HG02943 (cell line): ENCODE measurements around the gene IST1.
A peak's percentile ranks its signal among the peaks of the same experiment; 100 is the strongest.
"Not testable (repeated sequence)": the region's sequence is repeated elsewhere in the genome, so short reads cannot be mapped to it uniquely, and the experiment has no call there.

Source experiments
- ATAC-seq: cut with Tn5 transposase; IDR thresholded peaks from one replicate; pipeline ENCODE4 v1.9.1; 2021; ENCODE audit warnings: mild to moderate bottlenecking, low read depth, moderate library complexity; ENCODE audit not compliant: unreplicated experiment

Gene IST1

DNA sequence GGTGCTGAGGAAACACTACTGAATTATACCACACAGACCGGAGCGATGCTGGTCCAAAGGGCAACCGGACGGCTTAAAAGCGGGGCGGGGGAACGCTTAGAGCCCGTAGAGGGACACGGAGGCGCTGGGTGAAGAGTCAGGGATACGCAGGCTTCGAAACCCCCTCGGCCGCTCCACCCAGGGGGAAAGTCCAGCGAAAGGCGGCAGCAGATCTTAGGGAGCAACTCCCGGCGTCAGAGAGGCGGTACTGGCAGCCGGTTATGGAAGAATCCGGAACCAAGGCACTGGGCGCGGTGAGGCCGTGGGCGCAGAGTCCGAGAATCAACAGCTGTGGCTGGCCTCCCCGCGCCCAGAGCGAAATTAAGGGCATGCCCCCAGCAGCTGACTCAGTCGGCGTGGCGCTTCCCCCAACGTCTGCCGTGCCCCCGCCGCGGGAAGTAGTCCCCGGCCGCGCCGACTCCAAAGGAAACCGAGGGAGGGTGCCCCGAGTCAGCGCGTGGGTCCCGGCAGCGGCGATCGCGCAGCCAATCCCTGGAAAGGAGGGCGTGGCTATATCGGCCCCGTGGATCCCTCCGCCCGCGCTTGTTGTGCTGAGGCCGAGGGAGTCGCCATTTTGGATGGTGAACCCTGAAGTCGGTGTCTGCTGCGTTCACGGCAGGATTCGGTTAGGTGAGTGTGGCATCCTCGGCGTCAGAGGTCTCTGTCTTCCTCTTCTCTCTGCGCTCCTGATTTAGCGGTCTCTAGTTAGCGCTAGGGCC lies at the start of gene IST1:
IST1 (plus strand) TSS at position 611 of the 758 bp plus-strand sequence. CDS start 20,110 bp downstream, outside the sequence.
- ATAC-seq = peak; percentile 80

DNA sequence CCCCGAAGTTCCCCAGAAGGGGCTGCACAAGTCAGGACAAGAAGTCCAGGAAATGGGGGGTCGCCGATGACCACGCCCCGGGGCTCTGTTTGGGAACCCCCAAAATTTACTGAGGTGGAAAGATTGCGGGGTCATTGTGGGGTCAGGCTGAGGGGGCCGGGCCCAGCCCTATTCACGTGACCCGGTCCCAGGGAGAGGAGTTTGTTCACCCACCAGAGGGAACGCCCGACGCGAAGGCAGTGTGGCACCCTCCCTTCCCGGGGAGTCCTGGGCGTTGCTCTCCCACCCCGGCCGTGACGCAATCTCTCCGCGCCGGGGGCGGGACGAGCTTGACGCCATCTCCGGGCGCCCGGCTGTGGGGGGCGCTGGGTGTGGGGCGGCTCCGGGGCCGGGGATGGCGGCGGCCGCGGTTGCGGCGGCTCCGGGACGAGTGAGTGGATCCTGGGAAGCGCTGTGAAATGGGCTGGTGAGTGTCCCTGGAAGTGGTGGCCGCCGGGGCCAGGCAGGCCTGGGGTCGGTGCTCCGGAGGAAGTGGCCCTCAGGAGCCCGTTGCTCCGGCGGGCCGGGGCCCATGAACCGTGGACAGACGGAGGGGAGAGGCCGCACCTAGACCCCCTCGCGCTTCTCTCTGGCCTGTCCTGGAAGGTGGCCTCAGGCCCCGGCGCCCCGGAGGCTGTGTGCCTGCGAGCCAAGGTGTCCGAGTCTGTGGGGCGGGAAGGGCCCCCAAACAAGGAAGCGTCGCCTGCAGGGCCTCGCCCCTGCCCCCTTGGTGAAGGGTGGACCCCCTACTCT lies 49.5 kb upstream of the IST1 start, which contains the start of gene ATXN1L:
ATXN1L (plus strand) TSS at position 338 of the 792 bp plus-strand sequence. CDS start 3,765 bp downstream, outside the sequence.
- ATAC-seq = peak; percentile 61

DNA sequence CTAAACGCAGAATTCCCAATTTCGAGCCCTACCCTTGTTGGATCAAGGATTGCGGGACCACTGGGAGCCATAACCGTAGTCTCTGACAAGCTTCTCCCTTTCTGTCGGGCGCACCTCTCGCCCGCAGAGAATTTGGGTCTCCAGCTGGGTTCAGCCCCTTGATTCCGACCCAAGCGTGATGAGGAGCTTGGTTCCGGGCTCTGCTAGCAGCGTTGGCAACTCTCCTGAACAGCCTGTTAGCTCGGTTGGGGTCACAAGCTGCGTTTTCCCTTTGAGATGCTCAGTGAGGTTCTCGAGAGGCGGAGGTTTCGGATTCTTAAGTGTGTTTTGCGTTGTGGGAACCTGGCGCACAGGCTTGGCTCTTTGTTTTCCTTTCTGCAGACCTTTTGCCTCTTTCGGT lies 48.9 kb upstream of the IST1 start:
- ATAC-seq = no peak

DNA sequence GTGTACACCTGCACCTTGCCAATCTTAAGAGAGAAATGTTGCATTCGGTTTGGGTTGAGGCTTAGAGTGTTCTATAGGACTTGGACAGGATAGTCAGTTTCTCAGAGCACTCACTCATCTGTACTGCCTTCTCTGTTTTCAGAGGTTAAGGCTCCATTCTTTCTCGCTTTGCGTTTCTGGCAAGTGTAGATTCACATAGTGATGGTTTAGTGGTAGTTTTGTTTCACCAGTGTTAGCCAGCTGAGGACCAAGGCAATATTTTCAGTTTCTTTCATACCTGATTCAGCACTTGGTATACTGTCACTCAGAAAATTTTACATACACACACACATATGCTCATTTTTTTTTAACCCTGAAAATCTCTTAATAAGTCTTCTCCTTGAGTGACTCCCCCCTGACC lies 48.2 kb upstream of the IST1 start:
- ATAC-seq = no peak

DNA sequence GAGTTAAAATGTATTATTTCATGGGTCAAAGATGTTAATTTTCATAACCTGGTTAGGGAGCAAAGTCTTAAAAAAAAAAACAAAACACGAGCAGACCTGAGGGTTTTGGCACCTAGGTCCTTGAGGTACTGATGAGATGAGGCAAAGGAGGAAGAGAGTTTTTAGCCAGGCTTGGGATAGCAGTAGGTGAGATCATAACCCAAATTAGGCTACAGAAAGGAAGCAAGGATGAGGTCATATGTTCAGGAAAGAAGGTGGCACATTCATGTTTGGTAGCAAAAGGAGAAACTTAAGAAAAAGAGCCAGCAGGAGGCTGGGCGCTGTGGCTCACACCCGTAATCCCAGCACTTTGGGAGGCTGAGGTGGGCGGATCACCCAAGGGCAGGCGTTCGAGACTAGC lies 46.7 kb upstream of the IST1 start:
- no peak for ATAC-seq

DNA sequence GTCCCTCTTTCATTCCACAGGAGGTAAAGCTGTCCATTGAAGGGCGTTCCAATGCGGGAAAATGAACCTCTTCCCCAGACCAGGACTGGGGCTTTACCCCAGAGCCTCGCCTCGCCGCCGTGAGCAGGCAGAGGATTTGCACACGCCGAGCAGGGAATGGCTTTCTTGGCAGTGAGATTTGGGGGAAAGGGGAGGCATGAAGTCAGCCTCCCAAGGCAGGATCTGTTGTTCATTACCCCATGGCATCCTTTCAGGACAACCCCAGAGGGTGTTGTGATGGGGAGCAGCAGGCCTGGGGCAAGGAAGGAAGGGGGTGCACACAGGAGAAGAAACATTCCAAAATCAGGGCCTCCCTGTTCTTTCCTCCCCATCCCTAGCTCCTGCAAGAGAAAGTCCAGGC lies 43.6 kb upstream of the IST1 start:
- ATAC-seq = no peak

DNA sequence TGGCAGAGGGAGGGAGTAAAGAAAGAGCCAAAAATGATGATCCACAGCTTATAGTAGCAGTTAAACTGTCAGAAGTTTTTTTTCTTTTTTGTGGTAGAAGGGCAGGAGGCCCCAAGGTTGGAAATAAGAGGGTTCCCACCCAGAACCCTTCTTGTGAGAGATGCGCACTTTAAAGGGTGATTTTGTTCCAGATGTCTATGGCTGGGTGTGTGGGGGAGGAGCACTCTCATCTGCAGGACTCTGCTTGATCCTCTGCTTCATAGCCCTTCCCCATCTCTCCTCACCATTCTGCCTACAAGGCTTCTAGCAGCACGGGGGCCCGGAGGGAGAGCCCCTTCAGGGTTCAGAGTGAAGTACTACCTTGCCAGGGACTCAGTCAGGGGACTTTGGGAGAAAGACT lies 43.2 kb upstream of the IST1 start:
- ATAC-seq = no peak

- ATAC-seq = no peak
Observed at GRCh38 chr16:71852561-71852960, 42.8 kb upstream of the IST1 start.

GRCh38 chr16:71853413-71853812 lies 41.9 kb upstream of the IST1 start:
- ATAC-seq = peak; percentile 74

DNA sequence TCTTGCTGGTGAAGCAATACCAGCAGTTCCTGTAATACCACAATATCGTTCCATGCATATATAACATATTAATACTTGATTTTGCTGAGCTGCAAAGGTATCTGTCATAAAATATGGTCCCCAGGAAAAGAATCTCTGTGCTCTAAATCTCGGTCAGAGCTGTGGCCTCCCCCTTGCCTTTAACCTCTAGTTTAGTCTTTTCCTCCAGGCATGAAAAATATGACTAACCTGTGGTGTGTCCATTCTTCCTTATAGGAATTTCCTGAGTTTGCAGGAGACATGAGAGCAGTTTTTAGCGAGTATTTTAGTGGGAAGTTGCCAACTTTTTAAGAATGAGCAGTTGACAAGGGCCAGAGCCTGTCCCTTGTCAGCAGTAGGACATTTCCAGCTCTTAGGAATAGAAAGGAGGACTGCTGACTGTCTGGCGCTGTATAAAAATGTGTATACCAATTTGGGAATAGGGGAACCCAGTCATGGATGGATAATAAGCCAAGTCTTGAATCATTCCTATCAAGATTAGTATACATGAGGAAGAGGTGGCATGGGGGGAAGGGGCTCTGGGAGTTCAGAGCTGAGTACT lies 40.9 kb upstream of the IST1 start:
- no peak for ATAC-seq

DNA sequence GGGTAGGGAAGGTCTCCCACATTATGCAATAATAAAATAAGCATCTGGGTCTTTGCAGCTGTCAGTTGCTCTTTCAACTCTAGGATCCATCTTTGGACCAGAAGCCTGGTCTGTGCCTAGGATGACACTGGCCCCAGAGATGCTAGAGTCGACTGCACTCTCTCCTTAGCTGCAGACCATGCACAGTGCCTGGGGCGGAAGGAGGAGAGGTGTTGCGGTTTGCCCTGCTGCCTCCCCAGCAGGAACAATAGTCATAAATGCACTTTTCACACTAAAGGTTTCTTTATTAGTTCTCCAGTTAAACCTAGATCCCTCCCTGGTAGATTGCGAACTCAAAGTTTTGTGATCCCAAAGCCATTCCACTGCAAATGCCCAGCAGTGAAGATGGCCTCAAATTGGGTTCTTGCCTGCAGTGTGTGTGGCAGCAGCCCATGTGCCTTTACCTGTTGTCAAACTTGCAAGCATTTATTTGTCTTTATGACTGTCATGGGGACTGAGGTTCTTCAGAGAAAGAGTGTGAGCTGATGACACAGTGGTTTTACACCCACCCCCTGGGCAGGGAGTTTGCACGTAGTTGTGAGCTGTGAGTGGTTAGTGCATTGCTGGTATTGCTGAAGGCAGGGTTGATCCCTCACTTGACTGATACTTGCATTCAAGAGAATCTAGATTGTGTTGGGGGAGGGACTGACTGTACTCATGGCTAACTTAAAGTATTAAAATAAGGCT lies 39.2 kb upstream of the IST1 start:
- no peak for ATAC-seq

- no peak for ATAC-seq
Observed at GRCh38 chr16:71859762-71860521, 35.4 kb upstream of the IST1 start.

- no peak for ATAC-seq
Observed at GRCh38 chr16:71863995-71864394, 31.3 kb upstream of the IST1 start.

DNA sequence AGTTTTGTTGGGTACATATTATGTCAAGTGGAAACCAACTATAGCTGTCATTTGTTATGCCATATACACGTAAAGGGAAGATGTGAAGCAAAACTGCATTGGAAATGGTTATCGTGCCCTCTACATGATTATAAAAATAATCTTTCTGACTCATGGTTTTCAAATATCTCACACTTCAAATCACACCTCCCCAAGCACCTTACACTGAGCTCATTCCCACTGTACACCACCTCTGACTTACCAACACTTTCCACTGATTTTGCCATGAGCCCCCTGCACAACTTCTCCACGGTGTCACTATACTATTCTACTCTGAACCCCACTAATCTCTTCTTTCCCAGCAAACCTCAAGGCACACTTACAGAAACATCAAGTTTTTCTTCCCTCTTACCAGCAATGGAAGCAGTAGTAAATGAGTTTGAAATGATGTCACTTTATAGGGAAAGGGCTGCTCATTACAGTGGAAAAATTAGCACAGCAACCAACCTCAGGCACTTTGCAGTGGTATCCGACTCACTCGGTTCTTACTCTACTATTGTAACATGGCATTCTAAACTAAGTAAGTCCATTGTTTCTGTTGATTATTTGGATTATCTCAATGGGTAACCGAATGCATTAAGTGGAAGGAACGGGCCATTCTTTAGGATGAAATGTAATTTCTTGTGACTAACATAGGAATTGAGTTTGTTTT lies 30.0 kb upstream of the IST1 start:
- no peak for ATAC-seq

GRCh38 chr16:71867175-71867574 lies 28.2 kb upstream of the IST1 start:
- not testable (repeated sequence) for ATAC-seq

GRCh38 chr16:71867939-71868338 lies 27.4 kb upstream of the IST1 start:
- no peak for ATAC-seq

DNA sequence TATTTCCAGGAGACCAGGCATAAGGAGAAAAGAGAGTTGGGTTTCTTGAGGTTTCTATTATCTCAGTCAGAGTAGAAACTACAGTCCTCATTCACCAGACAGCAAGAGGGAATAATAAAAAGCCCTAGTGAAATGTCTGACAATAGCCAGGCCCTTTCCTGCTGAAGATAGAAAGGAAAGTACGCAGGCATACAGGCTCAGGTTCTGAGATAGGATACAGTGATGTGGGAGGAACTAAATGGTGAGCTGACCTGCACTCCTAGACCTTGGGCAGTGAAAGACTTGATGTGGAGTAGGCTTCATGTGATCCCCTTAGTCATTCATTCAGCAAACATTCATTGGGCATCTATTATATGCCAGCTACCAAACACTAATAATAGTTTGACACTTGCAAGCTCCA lies 26.2 kb upstream of the IST1 start:
- no peak for ATAC-seq

GRCh38 chr16:71870818-71871217 lies 24.5 kb upstream of the IST1 start:
- no peak for ATAC-seq

GRCh38 chr16:71873199-71873598 lies 22.1 kb upstream of the IST1 start:
- ATAC-seq = no peak
